ENCODE data around the gene FBXO24. TPM values are rescaled to one million over a fixed set of nuclear protein-coding genes. Genes with fewer than 3 reads are reported as not detected.

FBXO24 gene
- total RNA-seq, 2 experiments from 2014 or later: 1.3 to 1.5 TPM

DNA sequence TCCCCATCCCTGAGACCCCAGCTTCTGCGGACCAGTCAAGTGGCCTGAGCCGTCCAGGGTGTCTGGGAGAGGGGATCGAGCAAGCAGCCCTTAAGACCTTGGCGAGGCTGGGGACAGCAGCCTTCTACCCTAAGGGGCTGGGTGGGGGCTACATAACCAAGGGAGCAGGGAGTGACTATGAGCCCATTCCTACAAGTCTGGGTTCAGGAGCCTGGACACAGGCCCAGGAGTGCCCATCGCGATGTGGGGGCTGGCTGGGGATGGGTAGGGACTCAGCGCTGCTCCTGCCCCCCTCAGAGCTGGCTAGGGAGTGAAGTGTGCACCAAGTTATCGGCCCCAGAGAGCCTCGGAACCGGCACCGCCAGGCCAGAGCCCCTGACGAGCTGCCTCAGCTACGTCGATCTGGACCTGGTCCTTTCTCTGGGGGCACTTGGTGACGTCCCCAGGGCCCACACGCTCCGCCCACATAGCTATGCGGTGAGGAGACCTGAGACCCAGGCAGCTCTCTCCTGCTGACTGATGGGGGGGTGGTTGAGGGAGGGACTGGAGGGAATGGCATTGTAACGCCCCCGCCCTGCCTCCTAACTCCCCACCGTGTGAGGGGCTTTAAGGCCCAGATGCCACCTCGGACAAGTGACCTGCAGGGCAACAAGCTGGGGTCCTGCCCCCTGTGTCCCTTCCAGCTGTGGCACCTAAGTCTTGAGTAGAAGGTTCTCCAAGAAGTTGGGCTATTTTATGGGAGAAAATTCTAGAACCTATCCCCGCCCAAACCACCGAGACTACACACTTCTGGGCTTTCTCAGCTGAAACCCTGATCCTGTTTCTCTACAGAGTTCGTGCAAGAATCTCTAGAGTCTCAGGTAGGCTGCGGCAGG lies 14.9 kb upstream of the FBXO24 start:
- no peaks in the 10 kb centered on the region for H3K27me3 Mint-ChIP-seq
- no peak overlapping the region for H3K4me3 Mint-ChIP-seq
- ChIA-PET CTCF (interaction anchor here (0.5 to 1.9 kb wide), 5 partner anchors 9 to 240 kb away, joined by 3 to 10 read pairs (median 3); no protein-coding TSS in a partner anchor), POLR2A (no interaction called here)
- peaks cover 48% of the 10 kb centered on the region for H3K4me1 Mint-ChIP-seq
- peaks cover 12% of the 10 kb centered on the region for H3K36me3 Mint-ChIP-seq (ENCODE audit: low read depth)
- no peaks in the 10 kb centered on the region for H3K9me3 Mint-ChIP-seq
- peak overlapping the region; percentile 62 for H3K27ac Mint-ChIP-seq
- DNase-seq: no peak

DNA sequence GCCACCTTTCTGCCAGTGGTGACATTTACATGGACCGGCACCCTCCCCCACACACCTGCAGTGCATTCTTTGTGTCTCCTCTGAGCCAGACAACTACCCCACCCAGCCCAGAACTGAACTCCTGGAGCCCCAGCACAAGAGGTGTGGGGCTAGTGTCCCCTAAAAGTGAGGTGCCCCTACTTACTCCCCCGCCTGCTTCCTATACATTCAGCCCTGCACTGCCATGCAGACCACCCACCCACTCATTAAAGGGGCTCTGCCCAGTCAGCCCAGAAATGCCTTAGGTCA lies 14.4 kb upstream of the FBXO24 start:
- Mint-ChIP-seq H3K4me1 (peaks cover 48% of the 10 kb centered on the region), H3K9me3 (no peaks in the 10 kb centered on the region), H3K4me3 (no peak overlapping the region), H3K27ac (no peak overlapping the region), H3K36me3 (ENCODE audit: low read depth) (peaks cover 16% of the 10 kb centered on the region), H3K27me3 (no peaks in the 10 kb centered on the region)
- POLR2A ChIA-PET: no interaction called here
- no peak for DNase-seq
- CTCF ChIA-PET: interaction anchor here (0.6 to 1.9 kb wide), 3 partner anchors 10 to 13 kb away, joined by 3 to 10 read pairs (median 3); no protein-coding TSS in a partner anchor

DNA sequence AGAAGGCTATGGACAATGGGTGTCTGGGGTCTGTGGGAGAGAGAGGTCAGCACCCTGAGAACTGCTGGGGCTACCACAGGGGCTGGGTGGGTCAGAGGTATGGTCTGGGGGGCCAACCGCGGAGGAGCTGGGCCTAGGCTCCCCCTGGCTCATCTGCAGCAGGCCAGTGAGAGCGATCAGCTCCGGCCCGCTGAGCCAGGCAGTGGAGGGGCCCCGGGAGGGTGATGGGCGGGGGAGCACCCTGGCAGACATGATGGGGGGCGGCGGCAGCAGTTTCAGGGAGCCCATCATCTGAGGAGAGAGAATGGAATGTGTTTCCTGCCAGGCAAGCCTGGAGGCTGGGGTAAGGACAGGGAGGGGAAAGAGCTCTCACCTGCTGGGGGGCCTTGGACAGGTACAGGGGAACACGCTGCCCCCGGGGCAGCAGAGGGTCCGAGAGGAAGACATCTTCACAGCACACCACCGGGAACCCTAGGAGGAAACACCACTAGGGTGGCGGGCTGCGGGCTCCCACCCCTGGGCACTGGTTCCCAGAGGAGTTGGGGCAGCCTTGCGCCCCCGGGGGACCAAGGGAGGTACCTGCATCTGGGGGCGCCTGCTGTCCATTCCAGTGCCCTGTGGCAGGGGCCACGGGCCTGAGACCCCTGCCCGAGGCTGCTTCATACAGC lies 13.7 kb upstream of the FBXO24 start:
- H3K27ac Mint-ChIP-seq: no peak overlapping the region
- ChIA-PET POLR2A (no interaction called here), CTCF (interaction anchor here (0.9 to 1.1 kb wide), 3 partner anchors 8 to 13 kb away, joined by 3 to 6 read pairs (median 3); no protein-coding TSS in a partner anchor)
- peaks cover 44% of the 10 kb centered on the region for H3K4me1 Mint-ChIP-seq
- DNase-seq: no peak
- no peak overlapping the region for H3K4me3 Mint-ChIP-seq
- H3K27me3 Mint-ChIP-seq: no peaks in the 10 kb centered on the region
- peaks cover 16% of the 10 kb centered on the region for H3K36me3 Mint-ChIP-seq (ENCODE audit: low read depth)
- H3K9me3 Mint-ChIP-seq: no peaks in the 10 kb centered on the region

DNA sequence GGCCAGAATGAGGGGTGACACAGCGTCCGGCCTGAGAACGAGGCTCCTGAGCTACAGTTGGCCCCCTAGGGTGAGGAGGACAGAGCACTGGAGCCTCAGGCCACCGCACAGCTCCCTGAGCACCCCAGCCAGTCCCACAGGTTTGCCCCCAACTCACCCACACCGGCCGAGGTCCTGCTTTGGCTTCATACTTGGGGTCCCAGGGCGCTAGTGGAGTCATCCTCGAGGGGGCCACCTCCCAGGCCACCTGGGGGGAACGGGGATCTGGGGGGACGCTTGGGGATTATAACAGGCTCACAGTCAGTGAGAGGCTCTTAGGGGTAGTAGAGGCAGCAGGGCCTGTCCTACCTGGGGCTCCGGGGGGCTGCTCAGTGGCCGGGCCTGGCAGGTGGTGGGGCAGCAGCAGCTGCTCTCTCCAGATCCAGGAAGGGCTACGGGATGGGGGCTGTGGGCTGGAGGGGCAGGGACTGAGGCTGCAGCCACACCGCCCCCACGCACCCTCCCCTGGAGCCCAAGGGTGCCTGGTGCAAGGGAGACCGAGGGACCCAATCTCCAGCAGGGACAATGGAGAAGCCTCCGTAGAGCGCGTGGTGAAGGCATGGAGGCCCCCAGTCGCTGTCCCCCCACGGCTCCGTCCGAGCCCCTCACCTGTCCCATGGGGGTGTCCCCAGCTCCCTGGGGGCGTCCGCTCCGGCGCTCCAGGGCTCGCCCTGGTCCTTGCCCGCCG lies 13.0 kb upstream of the FBXO24 start:
- H3K27ac Mint-ChIP-seq: no peak overlapping the region
- POLR2A ChIA-PET: no interaction called here
- no peak overlapping the region for H3K4me3 Mint-ChIP-seq
- H3K36me3 Mint-ChIP-seq (ENCODE audit: low read depth): peaks cover 16% of the 10 kb centered on the region
- no peaks in the 10 kb centered on the region for H3K27me3 Mint-ChIP-seq
- no peaks in the 10 kb centered on the region for H3K9me3 Mint-ChIP-seq
- DNase-seq: no peak
- CTCF ChIA-PET: interaction anchor here (0.9 to 1.1 kb wide), 3 partner anchors 9 to 13 kb away, joined by 3 to 6 read pairs (median 3); no protein-coding TSS in a partner anchor
- peaks cover 37% of the 10 kb centered on the region for H3K4me1 Mint-ChIP-seq

DNA sequence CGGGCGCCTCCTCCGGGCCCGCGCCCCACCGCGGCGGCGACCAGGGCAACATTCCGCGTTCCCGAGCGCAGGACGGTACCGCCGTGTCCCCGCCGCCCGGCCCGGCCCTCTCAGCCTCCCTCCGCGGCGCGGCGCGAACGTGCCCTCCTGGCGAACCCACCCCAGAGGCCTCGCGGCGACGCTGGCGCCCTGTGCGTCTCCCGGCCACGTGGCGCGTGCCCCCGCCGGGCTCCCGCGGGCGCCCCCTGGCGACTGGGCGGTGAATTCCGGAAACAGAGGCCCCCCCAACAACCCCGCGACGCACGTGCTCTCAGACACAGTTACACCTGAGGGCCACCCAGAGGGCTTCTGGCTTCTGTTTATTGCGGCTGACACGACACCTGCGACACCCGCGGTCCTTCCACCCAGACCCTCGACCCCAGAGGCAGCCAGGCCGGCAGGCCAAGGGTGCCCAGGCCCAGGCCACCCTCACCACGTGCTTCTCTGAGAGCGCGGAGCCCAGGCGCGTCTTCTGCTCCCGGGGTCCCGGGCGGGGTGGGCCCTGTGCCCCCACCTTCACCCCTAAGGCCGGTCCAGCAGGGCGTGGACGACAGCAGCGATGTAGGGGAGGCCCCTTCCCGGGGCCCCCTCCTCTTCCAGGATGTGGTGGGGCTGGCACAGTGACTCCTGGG lies 12.3 kb upstream of the FBXO24 start, which contains the start of gene SAP25:
Gene SAP25, minus strand, starts transcription at position 210 of the 671 bp plus-strand sequence. Its CDS starts 158 bp downstream, at position 52.
- no peak for DNase-seq
- no peaks in the 10 kb centered on the region for H3K27me3 Mint-ChIP-seq
- ChIA-PET CTCF (interaction anchor here (0.9 kb wide), 2 partner anchors 10 kb away, joined by 3 to 6 read pairs; no protein-coding TSS in a partner anchor), POLR2A (no interaction called here)
- H3K9me3 Mint-ChIP-seq: no peaks in the 10 kb centered on the region
- H3K4me3 Mint-ChIP-seq: no peak within 1 kb of the TSS
- H3K36me3 Mint-ChIP-seq (ENCODE audit: low read depth): peaks cover 18% of the 10 kb centered on the region
- no peak within 1 kb of the TSS for H3K27ac Mint-ChIP-seq
- peaks cover 30% of the 10 kb centered on the region for H3K4me1 Mint-ChIP-seq

DNA sequence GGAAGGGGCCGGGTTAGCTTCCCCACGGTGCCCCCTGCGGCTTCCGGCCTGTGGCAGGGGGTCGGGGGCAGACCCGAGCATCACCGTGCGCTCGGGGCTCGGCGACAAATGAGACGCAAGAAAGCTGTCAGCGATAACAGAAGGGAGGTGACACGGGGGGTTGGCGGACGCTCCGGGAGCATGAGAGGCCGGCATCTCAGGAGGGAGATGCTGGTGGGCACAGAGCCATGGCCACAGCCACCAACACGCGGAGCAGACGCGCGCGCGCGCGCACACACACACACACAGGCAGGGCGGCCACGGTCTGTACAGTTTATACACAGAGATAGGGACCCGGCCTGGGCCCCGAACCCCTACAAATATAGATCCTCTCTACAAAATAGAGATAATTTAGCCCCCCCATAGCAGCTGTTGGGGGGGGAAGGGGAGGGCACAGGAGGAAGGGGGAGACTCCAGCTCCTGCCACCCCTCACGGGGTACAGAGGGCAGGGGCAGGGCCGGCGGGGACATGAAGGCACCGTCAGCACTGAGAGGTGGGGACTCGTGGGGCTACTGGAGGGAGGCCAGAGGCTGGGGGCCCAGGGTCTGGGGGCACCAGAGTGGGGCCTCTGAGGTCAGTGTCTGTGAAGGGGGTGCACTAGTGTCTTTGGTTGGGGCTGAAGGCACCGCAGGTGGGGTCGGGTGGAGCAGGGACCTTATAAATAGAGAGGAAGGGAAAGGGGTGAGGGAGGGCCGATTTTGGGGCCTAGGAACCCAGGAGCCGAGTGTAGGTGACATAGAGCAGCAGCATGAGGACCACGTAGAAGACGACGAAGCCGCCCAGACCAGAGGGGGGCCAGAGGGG lies 11.5 kb upstream of the FBXO24 start:
- no peaks in the 10 kb centered on the region for H3K27me3 Mint-ChIP-seq
- H3K36me3 Mint-ChIP-seq (ENCODE audit: low read depth): peaks cover 20% of the 10 kb centered on the region
- no peaks in the 10 kb centered on the region for H3K9me3 Mint-ChIP-seq
- ChIA-PET CTCF (no interaction called here), POLR2A (no interaction called here)
- DNase-seq: no peak
- peaks cover 23% of the 10 kb centered on the region for H3K4me1 Mint-ChIP-seq
- H3K27ac Mint-ChIP-seq: no peak overlapping the region
- no peak overlapping the region for H3K4me3 Mint-ChIP-seq

DNA sequence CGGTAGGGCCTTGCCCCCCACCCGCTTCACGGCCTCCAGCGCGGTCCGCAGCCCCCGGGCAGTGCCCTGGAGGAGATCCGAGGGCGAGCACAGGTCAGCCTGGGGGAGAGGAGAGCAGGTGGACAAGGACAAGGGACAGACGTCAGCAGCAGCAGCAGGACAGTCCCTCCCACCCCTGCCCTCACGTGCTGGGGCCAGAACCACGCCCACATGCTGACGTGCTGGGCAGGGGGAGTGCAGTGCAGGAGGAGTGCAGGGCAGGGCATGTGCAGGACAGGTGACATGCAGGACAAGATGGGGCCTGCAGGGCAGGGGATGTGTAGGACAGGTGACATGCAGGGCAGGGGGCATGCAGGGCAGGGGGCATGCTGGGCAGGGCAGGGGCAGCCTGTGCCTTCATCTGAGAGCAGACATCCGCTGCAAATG lies 10.9 kb upstream of the FBXO24 start:
- H3K36me3 Mint-ChIP-seq (ENCODE audit: low read depth): peaks cover 20% of the 10 kb centered on the region
- ChIA-PET POLR2A (no interaction called here), CTCF (interaction anchor here (0.9 kb wide), 1 partner anchor 9 kb away, joined by 4 read pairs; no protein-coding TSS in a partner anchor)
- no peak overlapping the region for H3K4me3 Mint-ChIP-seq
- H3K9me3 Mint-ChIP-seq: no peaks in the 10 kb centered on the region
- DNase-seq: no peak
- H3K27me3 Mint-ChIP-seq: no peaks in the 10 kb centered on the region
- peaks cover 18% of the 10 kb centered on the region for H3K4me1 Mint-ChIP-seq
- H3K27ac Mint-ChIP-seq: no peak overlapping the region

DNA sequence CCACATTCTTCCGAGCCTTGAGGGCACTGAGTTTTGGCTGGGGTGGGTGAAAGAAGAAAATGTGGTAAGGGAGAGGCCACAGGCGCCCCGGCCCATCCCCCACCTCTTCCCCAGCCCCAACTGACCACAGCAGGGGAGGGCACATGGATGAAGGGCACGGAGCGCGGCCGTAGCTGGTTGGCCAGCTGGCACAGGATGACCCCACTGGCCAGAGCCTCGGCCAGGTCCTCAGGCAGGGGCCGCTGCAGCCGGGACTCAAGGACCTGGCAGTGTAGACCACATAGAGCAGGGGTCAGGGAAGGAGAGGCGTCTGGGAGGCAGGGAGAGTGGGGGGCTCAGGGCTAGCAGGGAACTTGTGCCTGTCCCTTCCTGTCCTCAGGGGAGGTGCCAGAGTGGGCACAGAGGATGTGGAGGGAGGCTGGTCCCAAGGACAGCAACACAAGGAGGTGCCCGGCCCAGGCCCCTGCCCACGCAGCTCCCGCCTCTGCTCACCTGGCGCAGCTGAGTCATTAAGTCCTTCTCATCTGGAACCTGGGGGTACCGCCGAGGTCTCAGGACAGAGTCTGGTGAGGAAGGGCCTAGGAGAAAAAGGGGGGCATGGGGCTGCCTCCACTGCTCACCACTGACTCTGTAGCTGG lies 10.3 kb upstream of the FBXO24 start:
- Mint-ChIP-seq H3K27me3 (no peaks in the 10 kb centered on the region), H3K27ac (no peak overlapping the region), H3K36me3 (ENCODE audit: low read depth) (peaks cover 20% of the 10 kb centered on the region), H3K9me3 (no peaks in the 10 kb centered on the region), H3K4me1 (peaks cover 13% of the 10 kb centered on the region), H3K4me3 (no peak overlapping the region)
- no peak for DNase-seq
- CTCF ChIA-PET: interaction anchor here (0.9 to 1.2 kb wide), 2 partner anchors 9 kb away, joined by 3 to 4 read pairs; no protein-coding TSS in a partner anchor
- POLR2A ChIA-PET: no interaction called here

DNA sequence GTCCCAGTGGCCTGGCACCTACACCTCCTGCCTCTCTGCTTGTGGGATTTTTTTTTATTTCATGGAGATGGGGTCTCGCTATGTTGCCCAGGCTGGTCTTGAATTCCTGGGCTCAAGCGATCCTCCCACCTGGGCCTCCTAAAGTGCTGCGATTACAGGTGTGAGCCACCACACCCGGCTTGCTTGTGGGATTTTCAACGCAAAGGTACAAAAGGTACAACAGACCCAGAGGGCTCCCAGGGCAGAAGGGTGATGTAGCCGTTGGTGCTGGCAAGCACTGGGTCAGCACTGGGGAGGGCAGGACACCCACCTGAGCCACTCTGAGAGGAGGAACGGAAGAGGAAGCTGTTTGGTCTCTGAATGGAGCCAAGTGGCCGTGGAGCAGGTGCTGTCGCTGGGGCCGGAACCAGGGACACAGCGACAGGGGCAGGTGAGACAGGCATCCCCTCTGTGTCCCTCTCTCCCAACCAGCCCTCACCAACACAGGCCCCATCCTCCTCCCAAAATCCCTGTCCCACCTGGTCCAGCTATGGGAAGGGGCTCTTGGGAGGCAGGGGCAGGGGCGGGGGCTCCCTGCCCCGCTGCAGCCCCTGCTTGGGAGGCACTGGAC lies 9.6 kb upstream of the FBXO24 start:
- H3K27me3 Mint-ChIP-seq: no peaks in the 10 kb centered on the region
- no peaks in the 10 kb centered on the region for H3K9me3 Mint-ChIP-seq
- ChIA-PET CTCF (interaction anchor here (1.2 kb wide), 1 partner anchor 10 kb away, joined by 3 read pairs; no protein-coding TSS in a partner anchor), POLR2A (no interaction called here)
- H3K4me3 Mint-ChIP-seq: no peak overlapping the region
- H3K27ac Mint-ChIP-seq: no peak overlapping the region
- DNase-seq: no peak
- peaks cover 20% of the 10 kb centered on the region for H3K36me3 Mint-ChIP-seq (ENCODE audit: low read depth)
- H3K4me1 Mint-ChIP-seq: peaks cover 8% of the 10 kb centered on the region

DNA sequence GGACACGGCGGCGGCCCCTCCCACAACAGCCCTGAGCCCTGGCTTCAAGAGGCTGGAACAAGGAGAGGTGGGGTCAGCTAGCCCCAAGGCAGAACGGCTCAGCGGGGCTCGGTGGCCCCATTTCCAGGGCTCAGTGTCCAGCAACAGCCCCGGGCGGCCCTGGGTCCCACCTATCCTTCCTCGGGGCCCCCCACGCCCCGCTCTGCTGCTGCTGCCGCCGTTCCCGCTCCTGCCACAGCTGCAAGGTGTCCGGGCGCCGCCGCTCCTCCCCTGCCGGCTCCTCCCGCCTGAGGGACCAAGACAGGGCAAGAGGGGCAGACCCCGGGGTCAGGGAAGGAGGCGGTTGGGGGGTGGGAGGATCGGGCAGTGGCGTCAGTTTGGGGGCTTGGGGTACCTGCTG lies 9.0 kb upstream of the FBXO24 start:
- Mint-ChIP-seq H3K4me3 (no peak overlapping the region), H3K27me3 (no peaks in the 10 kb centered on the region), H3K27ac (no peak overlapping the region), H3K9me3 (no peaks in the 10 kb centered on the region), H3K36me3 (ENCODE audit: low read depth) (peaks cover 15% of the 10 kb centered on the region), H3K4me1 (peaks cover 2% of the 10 kb centered on the region)
- DNase-seq: no peak
- POLR2A ChIA-PET: no interaction called here
- CTCF ChIA-PET: interaction anchor here (0.6 to 1.3 kb wide), 5 partner anchors 9 to 14 kb away, joined by 3 to 4 read pairs (median 3); partner anchors contain the start of genes FBXO24 and LRCH4

DNA sequence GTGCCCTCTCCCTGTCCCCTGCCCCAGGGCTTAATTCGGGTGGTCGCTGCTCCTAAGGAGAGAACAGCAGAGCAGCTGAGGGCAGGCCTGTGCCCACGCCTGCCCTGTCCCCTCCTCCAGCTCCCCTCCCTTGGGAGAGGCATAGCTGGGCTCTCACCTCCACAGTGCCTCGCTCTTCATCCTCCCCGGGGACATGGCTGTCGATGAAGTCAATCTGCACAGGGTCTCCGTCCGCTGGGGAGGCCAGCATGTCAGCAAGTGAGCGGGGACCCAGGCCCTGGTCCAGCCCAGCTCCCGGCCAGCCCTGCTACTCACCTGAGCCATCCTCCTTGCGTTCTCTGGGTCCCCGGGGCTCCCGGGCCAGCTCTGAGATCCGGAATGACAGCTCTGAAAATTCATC lies 8.6 kb upstream of the FBXO24 start:
- H3K4me1 Mint-ChIP-seq: peaks cover 4% of the 10 kb centered on the region
- H3K9me3 Mint-ChIP-seq: no peaks in the 10 kb centered on the region
- DNase-seq: no peak
- H3K36me3 Mint-ChIP-seq (ENCODE audit: low read depth): peaks cover 17% of the 10 kb centered on the region
- H3K27ac Mint-ChIP-seq: no peak overlapping the region
- no peaks in the 10 kb centered on the region for H3K27me3 Mint-ChIP-seq
- ChIA-PET CTCF (interaction anchor here (0.6 to 1.4 kb wide), 6 partner anchors 8 to 23 kb away, joined by 3 to 4 read pairs (median 3); partner anchors contain the start of genes FBXO24 and LRCH4), POLR2A (no interaction called here)
- no peak overlapping the region for H3K4me3 Mint-ChIP-seq

All from activated CD4-positive, alpha-beta T cell treated with anti-CD3 and anti-CD28 coated beads, Interleukin-2, amount 10 ng/mL, durations not matched to agents 7 days and 5 days (primary cell).